AG09319 (cell line): ENCODE measurements around the gene CMPK2.

ENCODE experiments used
- DNase-seq: peaks from one replicate; pipeline ENCODE4 v3.0.0-alpha.2; 2010; ENCODE audit warnings: low read depth; ENCODE audit errors: extremely low read depth
- TF ChIP-seq, protein P1 (sequence below): IDR thresholded peaks from 2 replicates; pipeline ENCODE4 v1.5.1; 2011; ENCODE audit warnings: low read depth, mild to moderate bottlenecking, inconsistent platforms, low read length, moderate library complexity

Gene CMPK2

DNA sequence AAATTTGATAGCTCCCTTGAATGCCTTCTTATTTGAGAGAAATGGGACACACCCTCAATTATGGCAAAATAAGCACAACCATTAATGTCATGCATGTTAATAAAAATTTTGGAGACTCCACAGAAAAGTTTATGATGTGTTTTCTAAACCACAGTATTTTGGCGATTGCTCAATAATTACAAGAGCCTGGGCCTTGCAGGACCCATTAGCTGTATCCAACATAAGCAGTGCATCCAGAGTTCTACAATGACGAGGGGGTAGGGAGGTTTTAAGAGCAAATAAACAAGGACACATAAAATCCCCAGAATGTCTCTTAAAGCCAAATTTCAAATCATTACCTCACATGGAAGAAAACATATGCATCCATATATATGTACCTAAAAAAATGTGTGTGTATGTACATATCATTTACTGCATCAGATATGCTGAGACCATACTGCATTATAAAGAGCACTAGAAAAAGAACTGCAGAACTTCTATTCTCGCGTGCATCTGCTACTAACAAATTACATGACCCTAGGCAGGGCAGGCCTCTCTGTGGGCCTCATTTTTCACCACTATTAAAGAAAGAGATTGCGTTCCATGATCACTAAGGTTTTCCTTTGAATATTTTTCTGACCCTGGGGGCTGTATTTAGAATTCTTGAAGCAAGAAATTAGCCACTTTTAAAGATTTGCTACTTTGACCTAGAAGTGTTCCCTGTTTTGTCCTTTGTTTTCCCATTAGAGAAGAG lies 38.0 kb downstream of the CMPK2 start:
- no peak for DNase-seq
- TF ChIP-seq, protein P1, sequence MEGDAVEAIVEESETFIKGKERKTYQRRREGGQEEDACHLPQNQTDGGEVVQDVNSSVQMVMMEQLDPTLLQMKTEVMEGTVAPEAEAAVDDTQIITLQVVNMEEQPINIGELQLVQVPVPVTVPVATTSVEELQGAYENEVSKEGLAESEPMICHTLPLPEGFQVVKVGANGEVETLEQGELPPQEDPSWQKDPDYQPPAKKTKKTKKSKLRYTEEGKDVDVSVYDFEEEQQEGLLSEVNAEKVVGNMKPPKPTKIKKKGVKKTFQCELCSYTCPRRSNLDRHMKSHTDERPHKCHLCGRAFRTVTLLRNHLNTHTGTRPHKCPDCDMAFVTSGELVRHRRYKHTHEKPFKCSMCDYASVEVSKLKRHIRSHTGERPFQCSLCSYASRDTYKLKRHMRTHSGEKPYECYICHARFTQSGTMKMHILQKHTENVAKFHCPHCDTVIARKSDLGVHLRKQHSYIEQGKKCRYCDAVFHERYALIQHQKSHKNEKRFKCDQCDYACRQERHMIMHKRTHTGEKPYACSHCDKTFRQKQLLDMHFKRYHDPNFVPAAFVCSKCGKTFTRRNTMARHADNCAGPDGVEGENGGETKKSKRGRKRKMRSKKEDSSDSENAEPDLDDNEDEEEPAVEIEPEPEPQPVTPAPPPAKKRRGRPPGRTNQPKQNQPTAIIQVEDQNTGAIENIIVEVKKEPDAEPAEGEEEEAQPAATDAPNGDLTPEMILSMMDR, result no peak

DNA sequence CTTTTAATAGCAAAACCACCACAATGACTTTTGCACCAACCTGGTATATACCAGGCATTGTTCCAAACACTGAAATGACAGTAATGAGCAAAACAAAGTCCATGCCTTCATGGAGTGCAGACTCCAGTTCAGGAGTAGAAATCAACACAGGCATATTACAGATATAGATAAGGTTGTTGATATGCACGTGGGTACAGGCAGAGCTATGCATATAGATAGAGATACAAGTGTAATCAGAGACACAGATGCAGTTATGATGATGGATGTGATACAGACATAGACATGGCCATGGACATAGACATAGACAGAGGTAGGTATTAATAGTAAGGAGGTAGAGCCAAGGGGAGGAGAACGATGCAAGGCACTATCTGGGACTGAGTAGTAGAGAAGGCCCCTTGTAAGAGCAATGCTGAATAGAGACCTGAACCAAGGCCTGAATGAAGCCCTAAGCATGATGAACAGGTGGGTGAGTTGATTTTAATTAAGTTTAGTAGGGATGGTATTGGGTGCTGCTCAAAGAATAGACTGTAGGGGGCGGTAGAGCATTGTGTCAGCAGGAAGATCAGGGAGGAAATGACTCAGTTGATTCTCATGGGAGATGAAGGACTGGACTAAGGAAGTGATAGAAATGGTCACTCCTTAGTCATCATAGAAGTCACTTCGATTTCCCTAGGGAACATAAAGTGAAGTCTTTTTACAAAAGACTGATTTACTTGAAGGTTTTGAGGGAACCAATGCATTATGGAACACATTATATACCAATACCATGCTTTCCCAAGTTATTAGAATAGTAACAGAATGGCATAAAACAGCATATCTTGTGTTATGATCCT lies 39.4 kb downstream of the CMPK2 start:
- no peak for DNase-seq
- TF ChIP-seq, protein P1, result peak; percentile 21

DNA sequence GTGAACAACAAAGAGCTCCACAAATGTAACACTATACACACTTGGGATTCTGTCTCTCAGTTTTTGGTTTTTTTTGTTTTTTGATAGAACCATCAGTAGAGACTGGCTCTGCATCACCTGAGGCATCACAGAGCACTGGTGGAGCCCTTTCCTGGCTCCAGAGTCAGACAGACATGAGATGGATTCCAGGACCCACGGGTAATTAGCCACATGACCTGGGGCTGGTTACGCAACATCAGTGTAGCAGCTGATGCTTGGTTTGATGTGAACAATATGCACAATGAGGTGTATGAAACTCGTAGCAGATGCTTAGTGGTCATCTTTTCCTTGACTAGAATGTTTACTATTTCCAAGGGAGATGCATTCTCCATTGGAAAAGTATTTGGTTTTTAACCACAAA lies 40.7 kb downstream of the CMPK2 start:
- peak; percentile 22 for DNase-seq
- TF ChIP-seq, protein P1, result no peak

DNA sequence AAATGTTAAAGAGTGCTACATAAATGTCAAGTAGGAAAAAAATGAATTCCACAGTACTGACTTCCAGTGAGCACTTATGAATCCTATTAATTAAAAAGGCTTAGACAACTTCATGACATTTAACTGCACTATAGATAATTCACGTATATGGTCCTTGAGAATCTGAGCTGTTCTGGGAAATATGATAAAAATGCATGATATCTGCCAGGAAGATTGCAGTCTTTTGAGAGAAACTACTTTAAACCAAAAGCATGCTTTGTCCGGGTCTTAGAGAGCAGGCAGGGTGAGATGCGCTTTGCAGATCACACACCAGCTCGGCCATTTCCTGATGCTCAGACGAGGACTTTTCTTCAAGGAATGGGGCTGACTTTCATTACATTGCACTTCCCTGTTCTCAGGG lies 42.6 kb downstream of the CMPK2 start:
- peak; percentile 14 for DNase-seq
- TF ChIP-seq, protein P1, result no peak

DNA sequence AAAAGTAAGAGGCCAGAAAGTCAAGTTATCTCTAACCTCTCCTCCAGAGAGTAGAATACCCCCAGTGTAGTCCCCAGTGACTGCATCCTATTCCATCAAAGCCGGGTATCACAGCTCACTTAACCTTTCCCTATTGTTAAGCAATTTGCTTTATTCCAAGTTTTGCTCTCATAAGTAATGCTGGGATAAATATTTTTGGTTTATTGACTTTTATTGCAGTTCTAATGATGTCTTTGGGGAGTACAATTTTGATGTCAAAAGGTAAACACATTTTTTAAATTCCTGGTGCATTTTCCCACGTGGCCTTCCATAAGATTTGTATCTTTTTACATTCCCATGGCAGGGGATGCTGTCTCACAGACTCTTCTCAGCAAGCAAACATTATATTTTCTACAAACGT lies 43.3 kb downstream of the CMPK2 start:
- no peak for DNase-seq
- TF ChIP-seq, protein P1, result no peak

DNA sequence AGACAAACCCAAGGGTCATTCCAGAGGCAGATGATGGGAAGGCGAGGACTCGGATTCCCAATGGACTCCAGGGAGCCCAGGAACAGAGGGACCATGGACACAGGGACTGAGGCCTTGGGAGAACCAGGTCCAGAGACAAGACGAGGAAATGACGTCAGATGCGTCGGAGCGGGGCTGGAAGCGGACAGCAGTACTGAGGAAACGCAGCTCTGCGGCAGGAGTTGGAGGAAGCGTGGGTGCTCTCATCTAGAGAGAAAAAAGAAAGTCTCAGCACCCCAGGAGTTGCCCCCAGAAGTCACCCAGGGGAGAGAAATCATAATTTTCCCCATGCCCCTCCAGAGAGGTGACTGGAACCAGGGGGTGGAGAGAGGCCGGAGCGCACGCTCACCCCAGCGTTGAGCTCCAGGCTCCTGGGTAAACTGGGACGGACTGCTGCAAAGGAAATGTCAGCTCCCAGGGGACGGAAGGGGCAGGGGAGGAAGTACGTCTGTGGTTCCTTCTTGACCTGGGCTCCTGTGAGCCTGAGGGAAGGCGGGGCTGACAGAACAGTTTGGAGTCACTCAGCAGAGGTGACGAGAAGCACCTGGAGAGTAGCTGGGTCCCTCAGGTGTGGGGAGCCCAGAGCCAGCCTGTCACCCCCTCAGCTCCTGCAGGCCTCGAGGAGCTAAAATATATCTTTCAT lies 44.7 kb downstream of the CMPK2 start:
- TF ChIP-seq, protein P1, result no peak
- no peak for DNase-seq
